GM12872 (cell line): ENCODE measurements around the gene ZIC4.

Source experiments
- TF ChIP-seq, protein P1 (sequence below): IDR thresholded peaks from 3 replicates; pipeline ENCODE4 v1.5.1; 2011; ENCODE audit warnings: low read depth, mild to moderate bottlenecking, low read length, moderate library complexity; ENCODE audit not compliant: insufficient read depth

Gene ZIC4

GRCh38 chr3:147406028-147406931 lies at the start of gene ZIC4:
ZIC4 (minus strand) TSS chr3:147406543; CDS start chr3:147402797, 3,746 bp downstream.
- TF ChIP-seq, protein P1, sequence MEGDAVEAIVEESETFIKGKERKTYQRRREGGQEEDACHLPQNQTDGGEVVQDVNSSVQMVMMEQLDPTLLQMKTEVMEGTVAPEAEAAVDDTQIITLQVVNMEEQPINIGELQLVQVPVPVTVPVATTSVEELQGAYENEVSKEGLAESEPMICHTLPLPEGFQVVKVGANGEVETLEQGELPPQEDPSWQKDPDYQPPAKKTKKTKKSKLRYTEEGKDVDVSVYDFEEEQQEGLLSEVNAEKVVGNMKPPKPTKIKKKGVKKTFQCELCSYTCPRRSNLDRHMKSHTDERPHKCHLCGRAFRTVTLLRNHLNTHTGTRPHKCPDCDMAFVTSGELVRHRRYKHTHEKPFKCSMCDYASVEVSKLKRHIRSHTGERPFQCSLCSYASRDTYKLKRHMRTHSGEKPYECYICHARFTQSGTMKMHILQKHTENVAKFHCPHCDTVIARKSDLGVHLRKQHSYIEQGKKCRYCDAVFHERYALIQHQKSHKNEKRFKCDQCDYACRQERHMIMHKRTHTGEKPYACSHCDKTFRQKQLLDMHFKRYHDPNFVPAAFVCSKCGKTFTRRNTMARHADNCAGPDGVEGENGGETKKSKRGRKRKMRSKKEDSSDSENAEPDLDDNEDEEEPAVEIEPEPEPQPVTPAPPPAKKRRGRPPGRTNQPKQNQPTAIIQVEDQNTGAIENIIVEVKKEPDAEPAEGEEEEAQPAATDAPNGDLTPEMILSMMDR = no peak

- TF ChIP-seq, protein P1 = no peak
Measured at GRCh38 chr3:147449669-147450068, 43.3 kb upstream of the ZIC4 start.

DNA sequence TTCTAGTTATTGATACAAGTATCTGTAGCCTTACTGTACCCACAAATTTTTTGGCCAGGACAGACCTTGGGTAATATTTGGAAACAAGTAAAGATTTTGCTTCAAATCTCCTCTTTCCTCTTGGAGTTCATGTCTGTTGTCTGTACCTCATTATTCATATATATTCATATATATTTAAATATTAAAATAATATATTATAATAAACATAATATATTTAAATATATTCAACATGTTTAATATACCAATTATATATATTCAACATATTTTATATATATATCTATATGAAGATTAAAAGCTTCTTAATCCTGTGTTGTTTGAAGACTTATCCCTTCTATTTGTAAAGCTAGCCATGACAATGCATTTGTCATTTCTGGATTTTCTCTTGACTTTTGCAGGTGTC lies 40.9 kb upstream of the ZIC4 start:
- TF ChIP-seq, protein P1 = no peak

- TF ChIP-seq, protein P1 = no peak
Measured at GRCh38 chr3:147431751-147432150, 25.4 kb upstream of the ZIC4 start.

GRCh38 chr3:147428754-147429153 lies 22.4 kb upstream of the ZIC4 start:
- TF ChIP-seq, protein P1 = no peak

DNA sequence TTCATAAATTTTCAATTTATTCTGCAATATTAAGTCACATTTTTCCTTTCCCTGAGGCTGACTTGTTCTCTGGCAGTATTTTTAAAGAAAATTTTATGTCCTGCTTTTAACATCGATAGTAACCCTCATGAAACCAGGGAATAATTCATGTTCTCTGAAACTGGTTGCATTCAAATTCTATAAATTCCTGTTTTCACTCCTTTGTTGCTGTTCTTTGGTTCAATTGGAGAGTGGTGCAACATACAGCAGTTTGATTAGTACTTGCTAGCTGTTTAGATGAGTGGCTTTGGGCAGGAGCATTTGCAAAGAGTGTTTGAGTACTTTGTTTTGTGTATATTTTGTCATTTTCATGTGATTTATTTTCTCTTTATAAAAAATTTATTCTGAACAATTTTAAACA lies 22.0 kb upstream of the ZIC4 start:
- TF ChIP-seq, protein P1 = no peak

GRCh38 chr3:147427746-147428145 lies 21.4 kb upstream of the ZIC4 start:
- TF ChIP-seq, protein P1 = no peak
